ENCODE data around the gene CPNE8. TPM values are rescaled to one million over a fixed set of nuclear protein-coding genes. Genes with fewer than 3 reads are reported as not detected.

The CPNE8 gene
- total RNA-seq, 1 donor, result 36.8 TPM

- DNase-seq (ENCODE audit: low read depth), result no peak
- no peak overlapping the region for H3K4me3 ChIP-seq (ENCODE audit: low read depth, low read length)
- TF ChIP-seq CTCF (IDR thresholded peaks at IDR 0.05; ENCODE audit: insufficient read depth, low read length), result no peak
These were observed 210.3 kb downstream of the CPNE8 start for GRCh38 chr12:38695057-38695456.

DNA sequence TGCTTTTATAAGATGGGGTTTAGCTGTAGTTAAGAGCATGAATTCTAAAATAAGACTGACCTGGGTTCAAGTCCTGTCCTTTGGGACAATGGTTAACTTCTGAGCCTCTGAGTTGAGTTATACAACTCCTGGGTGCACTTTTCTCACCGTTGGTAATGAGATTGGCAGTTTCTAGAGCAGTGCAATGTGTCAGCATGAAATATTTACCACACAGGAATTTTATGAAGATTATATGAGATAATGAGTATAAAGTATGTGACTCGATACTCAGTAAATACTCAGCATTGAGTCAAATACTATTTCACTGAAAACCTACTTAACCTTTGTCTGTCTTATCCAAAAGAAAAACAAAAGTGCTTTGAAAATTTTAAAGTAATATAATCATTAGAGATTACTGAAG, 214.2 kb downstream of the CPNE8 start:
- TF ChIP-seq CTCF (IDR thresholded peaks at IDR 0.05; ENCODE audit: insufficient read depth, low read length), result no peak
- H3K4me3 ChIP-seq (ENCODE audit: low read depth, low read length), result no peak overlapping the region
- no peak for DNase-seq (ENCODE audit: low read depth)

GRCh38 chr12:38690646-38691045, 214.7 kb downstream of the CPNE8 start:
- TF ChIP-seq CTCF (IDR thresholded peaks at IDR 0.05; ENCODE audit: insufficient read depth, low read length), result no peak
- no peak overlapping the region for H3K4me3 ChIP-seq (ENCODE audit: low read depth, low read length)
- DNase-seq (ENCODE audit: low read depth), result no peak

DNA sequence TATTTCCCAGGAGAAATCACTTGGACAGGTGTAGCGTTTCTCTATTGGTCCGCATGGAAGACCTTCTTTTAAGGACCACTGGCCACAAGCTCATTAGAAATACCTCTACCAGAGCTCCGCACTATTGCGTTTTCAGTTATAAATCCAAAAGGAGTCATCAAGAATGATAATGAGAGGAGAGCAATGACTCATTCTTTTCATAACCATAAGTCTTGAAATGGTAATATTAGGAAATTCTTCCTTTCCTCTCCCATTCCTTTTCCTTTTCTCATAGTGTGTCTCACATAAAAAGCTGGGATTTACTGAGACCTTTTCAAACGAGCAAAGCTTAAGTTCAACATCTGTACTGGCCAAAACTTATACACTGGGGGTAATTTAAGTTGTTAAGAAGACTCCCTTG, 215.7 kb downstream of the CPNE8 start:
- no peak for TF ChIP-seq CTCF (IDR thresholded peaks at IDR 0.05; ENCODE audit: insufficient read depth, low read length)

GRCh38 chr12:38689195-38689594, 216.2 kb downstream of the CPNE8 start:
- no peak for DNase-seq (ENCODE audit: low read depth)
- H3K4me3 ChIP-seq (ENCODE audit: low read depth, low read length), result no peak overlapping the region
- no peak for TF ChIP-seq CTCF (IDR thresholded peaks at IDR 0.05; ENCODE audit: insufficient read depth, low read length)

More for the DNA sequence above, 215.7 kb downstream of the CPNE8 start:
- peak; percentile 40 for DNase-seq (ENCODE audit: low read depth)
- no peak overlapping the region for H3K4me3 ChIP-seq (ENCODE audit: low read depth, low read length)

DNA sequence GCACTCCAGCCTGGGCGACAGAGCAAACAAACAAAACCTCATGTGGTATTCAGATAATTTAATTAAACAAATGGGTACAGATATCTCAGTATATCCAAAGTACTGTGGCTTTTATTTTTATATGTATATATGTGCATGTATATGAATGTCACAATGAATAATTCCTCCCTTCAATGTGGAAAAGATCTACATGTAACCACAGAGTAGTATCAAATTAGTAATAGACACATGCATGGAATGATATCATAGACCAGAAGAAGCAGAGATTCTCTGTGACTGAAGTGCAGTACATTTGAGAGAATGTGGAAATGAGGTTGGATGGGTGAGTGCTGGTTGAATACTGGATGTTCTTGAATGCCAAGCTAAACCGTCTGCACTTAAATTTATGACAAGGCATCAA, 222.9 kb downstream of the CPNE8 start:
- no peak for DNase-seq (ENCODE audit: low read depth)
- no peak overlapping the region for H3K4me3 ChIP-seq (ENCODE audit: low read depth, low read length)
- TF ChIP-seq CTCF (IDR thresholded peaks at IDR 0.05; ENCODE audit: insufficient read depth, low read length), result no peak

GRCh38 chr12:38669530-38669929, 235.9 kb downstream of the CPNE8 start:
- H3K4me3 ChIP-seq (ENCODE audit: low read depth, low read length), result no peak overlapping the region
- no peak for TF ChIP-seq CTCF (IDR thresholded peaks at IDR 0.05; ENCODE audit: insufficient read depth, low read length)
- peak; percentile 7 for DNase-seq (ENCODE audit: low read depth)

Measured in fibroblast of the aortic adventitia (primary cell).